GM12878 (cell line): ENCODE measurements around the gene TMEM237. TPM values are rescaled to one million over a fixed set of nuclear protein-coding genes. Genes with fewer than 3 reads are reported as not detected.
A peak's percentile ranks its signal among the peaks of the same experiment; 100 is the strongest.

Experiments used
- ATAC-seq: fragments of 200-7000 bp; cut with Tn5 transposase; 3 replicates; pipeline ENCODE4 v1.9.1; 2020; ENCODE audit warnings: mild to moderate bottlenecking, moderate library complexity
- BruUV-seq: library from RNA; stranded (reverse); fragments of 400-500 nt; replicated peaks from 2 replicates; lab custom pipeline; 2021; lab: Mats Ljungman, UMichigan
- CTCF ChIA-PET: fragments of 300-600 bp; sonication (Branson Sonifier 250); formaldehyde crosslinking; extraction: SDS; loops from one replicate; lab custom pipeline; 2021; ENCODE audit warnings: inconsistent platforms; lab: Yijun Ruan, JAX
- POLR2A ChIA-PET: fragments of 350-600 bp; formaldehyde crosslinking; extraction: SDS; loops from one replicate; lab custom pipeline; 2021; ENCODE audit warnings: inconsistent platforms; lab: Charles Lee
- RAD21 ChIA-PET: fragments of 300-600 bp; sonication (Branson Sonifier 250); formaldehyde crosslinking; loops from one replicate; lab custom pipeline; 2023; ENCODE audit warnings: antibody characterized with exemption; ENCODE audit not compliant: unreplicated experiment; lab: Charles Lee
- SMC1A ChIA-PET: fragments of 300-600 bp; sonication (Branson Sonifier 250); formaldehyde crosslinking; loops from one replicate; lab custom pipeline; 2023; ENCODE audit not compliant: unreplicated experiment, uncharacterized antibody; lab: Charles Lee
- DNase-seq: peaks from one replicate; pipeline ENCODE4 v3.0.0-alpha.2; 2011; ENCODE audit warnings: low read depth, low spot score
- FAIRE-seq: peaks from 3 replicates; lab custom pipeline; 2011; peaks lifted over from hg19 to GRCh38; lab: Jason Lieb, UNC
- H2AFZ ChIP-seq: 2 replicates; pipeline ENCODE4 v1.6.0; 2011; ENCODE audit warnings: low read depth, low read length, control low read depth; ENCODE audit not compliant: control insufficient read depth
- H3K27ac ChIP-seq: 2 replicates; pipeline ENCODE4 v1.5.1; 2011; ENCODE audit warnings: control low read depth; ENCODE audit not compliant: control insufficient read depth, insufficient read depth
- H3K27me3 ChIP-seq, 2 experiments: replicated peaks in 1 of 2; 2 replicates each; pipeline versions ENCODE4 v1.6.0 to v1.6.1; 2011; ENCODE audit warnings: low read length in 1 of 2; ENCODE audit not compliant: control insufficient read depth in 2 of 2, insufficient read depth in 2 of 2
- H3K36me3 ChIP-seq, 2 experiments: 2 replicates each; pipeline ENCODE4 v1.5.1; 2011; ENCODE audit warnings: low read length in 1 of 2; ENCODE audit not compliant: control insufficient read depth in 2 of 2, insufficient read depth in 2 of 2
- H3K4me1 ChIP-seq: 2 replicates; pipeline ENCODE4 v1.6.1; 2011; ENCODE audit warnings: mild to moderate bottlenecking, low read length, moderate library complexity, mixed read lengths; ENCODE audit not compliant: control insufficient read depth, insufficient read depth
- H3K4me2 ChIP-seq: 2 replicates; pipeline ENCODE4 v1.6.0; 2011; ENCODE audit warnings: control low read depth; ENCODE audit not compliant: control insufficient read depth, insufficient read depth
- H3K4me3 ChIP-seq: fragments of 200-600 bp; sonication (generic); 2 replicates; pipeline ENCODE4 v1.5.1; 2016
- H3K79me2 ChIP-seq: 2 replicates; pipeline ENCODE4 v1.6.0; 2011; ENCODE audit warnings: low read length; ENCODE audit not compliant: control insufficient read depth, insufficient read depth
- H3K9ac ChIP-seq: 2 replicates; pipeline ENCODE4 v1.8.0; 2011; ENCODE audit warnings: low read length, control low read depth, mixed read lengths; ENCODE audit not compliant: control insufficient read depth, insufficient read depth
- H3K9me3 ChIP-seq: replicated peaks from 3 replicates; pipeline ENCODE4 v1.5.1; 2011; ENCODE audit warnings: mild to moderate bottlenecking, low read length; ENCODE audit not compliant: control insufficient read depth, insufficient read depth
- H4K20me1 ChIP-seq: 2 replicates; pipeline ENCODE4 v1.6.0; 2011; ENCODE audit not compliant: control insufficient read depth, insufficient read depth
- EZH2 ChIP-seq: IDR thresholded peaks from 2 replicates; pipeline ENCODE4 v1.6.1; 2012; ENCODE audit warnings: low read depth, mild to moderate bottlenecking, control low read depth, inconsistent platforms, low read length, borderline replicate concordance; ENCODE audit not compliant: control insufficient read depth
- SMAD1 ChIP-seq: fragments of 450-650 bp; IDR thresholded peaks from 2 replicates; pipeline ENCODE4 v1.6.1; 2018; ENCODE audit warnings: mild to moderate bottlenecking, low read depth; ENCODE audit not compliant: partially characterized antibody
- SPI1 ChIP-seq: IDR thresholded peaks from 2 replicates; pipeline ENCODE4 v1.6.1; 2011; ENCODE audit warnings: low read depth, mild to moderate bottlenecking, low read length, moderate library complexity, borderline replicate concordance; ENCODE audit not compliant: insufficient read depth
- TCF7 ChIP-seq: IDR thresholded peaks from 2 replicates; pipeline ENCODE4 v1.6.1; 2014; ENCODE audit warnings: antibody characterized with exemption, borderline replicate concordance
- WRNIP1 ChIP-seq: IDR thresholded peaks from 2 replicates; pipeline ENCODE4 v1.6.1; 2011; ENCODE audit warnings: low read depth, low read length, improper control_type of control experiment, borderline replicate concordance
- WGBS: methylation state at CpG from one replicate; pipeline ENCODE4 v1.1.6; 2016; ENCODE audit warnings: low lambda C conversion rate; ENCODE audit not compliant: insufficient replicate concordance, insufficient coverage; ENCODE audit errors: missing lambda C conversion rate; 5-methylcytosine and 5-hydroxymethylcytosine counted together
- in situ Hi-C: fragments of 300-500 bp; cut with MboI; formaldehyde crosslinking; loops from 9 replicates; pipeline ENCODE4 v1.14.3; 2018; ENCODE audit warnings: mixed read lengths
- intact Hi-C: fragments of 100-400 bp; cut with micrococcal nuclease; formaldehyde crosslinking; loops from one replicate; pipeline ENCODE4 v1.14.2; 2022; ENCODE audit not compliant: unreplicated experiment
- polyA plus RNA-seq, 11 experiments: library from polyadenylated mRNA; depleted of rRNA in 4 of 11; unstranded in 6 of 11; stranded (reverse) in 5 of 11; fragments of >200 nt; fragmentation: Nextera tagmentation in 4 of 11; fragmentation: Illumina TruSeq in 1 of 11; extraction: Ambion mirVana in 4 of 11; extraction: Trizol in 1 of 11; gene quantifications; 1 replicate in 1 of 11; 2 replicates in 10 of 11; pipeline versions ENCODE4 v1.2.1 to v1.2.3, GENCODE V29; 2011 to 2016; ENCODE audit warnings: inconsistent platforms in 2 of 11, missing spikeins in 2 of 11, low read depth in 1 of 11
- total RNA-seq, 4 experiments: library from RNA; depleted of rRNA in 3 of 4; stranded (reverse); fragments of >200 nt in 3 of 4; fragmentation: Illumina TruSeq in 1 of 4; extraction: Trizol in 1 of 4; gene quantifications; 2 replicates each; pipeline versions ENCODE4 v1.2.1 to v1.2.3, GENCODE V29; 2013 to 2021

TMEM237 gene
- total and polyA plus RNA-seq, 10 of the 15 experiments (the other 5 are each of a cell fraction or from before 2014, with no cell fraction given), result 15.0 to 43.7 (median 29.3) TPM

DNA sequence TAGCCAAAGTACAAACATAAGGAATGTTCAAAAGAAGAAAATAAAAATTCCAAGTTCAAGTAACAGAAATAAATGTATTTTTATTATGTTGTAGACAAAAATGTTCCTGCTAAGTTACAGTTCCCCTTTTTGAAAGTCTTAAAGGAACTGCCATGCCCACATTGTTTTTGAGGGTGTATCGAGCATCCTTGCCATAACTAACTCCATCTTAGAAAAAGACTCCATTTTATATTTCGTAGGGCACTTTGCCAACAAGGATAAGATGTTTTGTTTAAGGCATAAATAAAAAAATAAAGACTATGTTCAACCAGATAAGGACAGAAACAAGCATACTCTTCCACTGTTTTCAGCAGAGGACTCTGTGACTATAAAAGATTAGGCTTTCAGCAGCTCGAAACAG is 67.3 kb downstream of the TMEM237 start:
- FAIRE-seq (no peak), DNase-seq (no peak), ATAC-seq (no peak)
- ChIA-PET SMC1A (interaction anchor here (0.6 kb wide), 1 partner anchor 9 kb away, joined by 3 read pairs; no protein-coding TSS in a partner anchor), CTCF (no interaction called here), RAD21 (no interaction called here), POLR2A (no interaction called here)
- no peaks in the 10 kb centered on the region for H3K27me3 ChIP-seq
- H3K4me3 ChIP-seq, result no peak overlapping the region
- no peak overlapping the region for H3K27ac ChIP-seq
- H3K9me3 ChIP-seq, result no peaks in the 10 kb centered on the region
- no peaks in the 10 kb centered on the region for H3K79me2 ChIP-seq
- H3K4me1 ChIP-seq, result peaks cover 12% of the 10 kb centered on the region; the same call in 1 of the 2 replicates
- no peak overlapping the region for H2AFZ ChIP-seq
- no peak for TF ChIP-seq TCF7
- TF ChIP-seq SMAD1, result no peak
- peak; percentile 47; the same call in 1 of the 2 replicates for TF ChIP-seq SPI1
- no peak for TF ChIP-seq WRNIP1
- H3K4me2 ChIP-seq, result no peak overlapping the region
- intact Hi-C loops (no loop called here), in situ Hi-C loops (no loop called here)
- no peaks in the 10 kb centered on the region for H3K36me3 ChIP-seq
- no TSS peak for BruUV-seq
- H4K20me1 ChIP-seq, result no peaks in the 10 kb centered on the region
- H3K9ac ChIP-seq, result no peak overlapping the region
- 33% methylated on average over 3 of the region's 3 CpGs for WGBS

- Histone ChIP-seq H3K36me3 (no peaks in the 10 kb centered on the region), H3K9ac (no peak overlapping the region), H3K4me3 (no peak overlapping the region), H3K27me3 (no peaks in the 10 kb centered on the region), H3K9me3 (no peaks in the 10 kb centered on the region), H3K4me1 (peaks cover 12% of the 10 kb centered on the region; the same call in 1 of the 2 replicates), H4K20me1 (no peaks in the 10 kb centered on the region), H3K27ac (no peak overlapping the region), H2AFZ (no peak overlapping the region; the same call in 1 of the 2 replicates), H3K4me2 (no peak overlapping the region), H3K79me2 (no peaks in the 10 kb centered on the region)
- SMC1A ChIA-PET, result no interaction called here
- no TSS peak for BruUV-seq
- in situ Hi-C loops (no loop called here), intact Hi-C loops (no loop called here)
- RAD21 ChIA-PET, result no interaction called here
- WGBS, result 0% methylated on average over 1 of the region's 1 CpG
- CTCF ChIA-PET, result no interaction called here
- ATAC-seq, result no peak
- TF ChIP-seq EZH2, result no peak
- FAIRE-seq, result no peak
- POLR2A ChIA-PET, result no interaction called here
- no peak for DNase-seq
Measured at GRCh38 chr2:201574766-201575165, 68.5 kb downstream of the TMEM237 start.
